ENCODE measurements around the gene GCC2. TPM values are rescaled to one million over a fixed set of nuclear protein-coding genes. Genes with fewer than 3 reads are reported as not detected.
A peak's percentile ranks its signal among the peaks of the same experiment; 100 is the strongest.

Gene GCC2
- total RNA-seq, 1 donor from 2014 or later: 53.9 TPM

GRCh38 chr2:108412995-108413710 is 35.9 kb upstream of the GCC2 start:
- TF ChIP-seq EZH2 (IDR thresholded peaks at IDR 0.05; ENCODE audit: insufficient read depth, low read length): no peak
- TF ChIP-seq, protein P1, sequence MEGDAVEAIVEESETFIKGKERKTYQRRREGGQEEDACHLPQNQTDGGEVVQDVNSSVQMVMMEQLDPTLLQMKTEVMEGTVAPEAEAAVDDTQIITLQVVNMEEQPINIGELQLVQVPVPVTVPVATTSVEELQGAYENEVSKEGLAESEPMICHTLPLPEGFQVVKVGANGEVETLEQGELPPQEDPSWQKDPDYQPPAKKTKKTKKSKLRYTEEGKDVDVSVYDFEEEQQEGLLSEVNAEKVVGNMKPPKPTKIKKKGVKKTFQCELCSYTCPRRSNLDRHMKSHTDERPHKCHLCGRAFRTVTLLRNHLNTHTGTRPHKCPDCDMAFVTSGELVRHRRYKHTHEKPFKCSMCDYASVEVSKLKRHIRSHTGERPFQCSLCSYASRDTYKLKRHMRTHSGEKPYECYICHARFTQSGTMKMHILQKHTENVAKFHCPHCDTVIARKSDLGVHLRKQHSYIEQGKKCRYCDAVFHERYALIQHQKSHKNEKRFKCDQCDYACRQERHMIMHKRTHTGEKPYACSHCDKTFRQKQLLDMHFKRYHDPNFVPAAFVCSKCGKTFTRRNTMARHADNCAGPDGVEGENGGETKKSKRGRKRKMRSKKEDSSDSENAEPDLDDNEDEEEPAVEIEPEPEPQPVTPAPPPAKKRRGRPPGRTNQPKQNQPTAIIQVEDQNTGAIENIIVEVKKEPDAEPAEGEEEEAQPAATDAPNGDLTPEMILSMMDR (IDR thresholded peaks at IDR 0.05; ENCODE audit: insufficient read depth, low read depth, low read length): no peak
- FAIRE-seq (peak; percentile 73), DNase-seq (ENCODE audit: low read depth) (peak; percentile 87)
- Histone ChIP-seq H3K9me3 (ENCODE audit: insufficient read depth, low read depth, low read length) (no peaks in the 10 kb centered on the region), H3K27ac (ENCODE audit: low read depth, low read length) (no peak overlapping the region), H3K27me3 (ENCODE audit: insufficient read depth, low read length) (no peaks in the 10 kb centered on the region), H3K4me2 (ENCODE audit: low read length) (peak overlapping the region; percentile 28), H3K9ac (ENCODE audit: low read length) (no peak overlapping the region), H2AFZ (ENCODE audit: low read depth, low read length) (no peak overlapping the region), H3K4me3 (ENCODE audit: insufficient read depth, low read depth, low read length) (no peak overlapping the region), H3K79me2 (ENCODE audit: insufficient read depth, low read length) (no peaks in the 10 kb centered on the region), H3K4me1 (ENCODE audit: insufficient read depth, low read length) (peaks cover 12% of the 10 kb centered on the region), H3K36me3 (ENCODE audit: insufficient read depth, low read length) (no peaks in the 10 kb centered on the region), H4K20me1 (ENCODE audit: insufficient read depth, low read length) (no peaks in the 10 kb centered on the region)
- Mint-ChIP-seq H3K36me3 (ENCODE audit: low read depth, unreplicated experiment) (no peaks in the 10 kb centered on the region), H3K4me3 (ENCODE audit: unreplicated experiment) (peak overlapping the region; percentile 3), H3K27ac (ENCODE audit: unreplicated experiment) (peak overlapping the region; percentile 12), H3K27me3 (ENCODE audit: low read depth, unreplicated experiment) (no peaks in the 10 kb centered on the region), H3K4me1 (ENCODE audit: low read depth, unreplicated experiment) (peaks cover 15% of the 10 kb centered on the region), H3K9me3 (ENCODE audit: unreplicated experiment) (no peaks in the 10 kb centered on the region)

- Mint-ChIP-seq H3K4me3 (ENCODE audit: unreplicated experiment) (no peak overlapping the region), H3K4me1 (ENCODE audit: low read depth, unreplicated experiment) (peaks cover 16% of the 10 kb centered on the region), H3K27me3 (ENCODE audit: low read depth, unreplicated experiment) (no peaks in the 10 kb centered on the region), H3K27ac (ENCODE audit: unreplicated experiment) (no peak overlapping the region), H3K36me3 (ENCODE audit: low read depth, unreplicated experiment) (no peaks in the 10 kb centered on the region), H3K9me3 (ENCODE audit: unreplicated experiment) (no peaks in the 10 kb centered on the region)
- FAIRE-seq (no peak), DNase-seq (ENCODE audit: low read depth) (no peak)
- H3K9me3 ChIP-seq (ENCODE audit: insufficient read depth, low read depth, low read length): no peaks in the 10 kb centered on the region
- H3K4me1 ChIP-seq (ENCODE audit: insufficient read depth, low read length): peaks cover 12% of the 10 kb centered on the region
- H3K4me3 ChIP-seq (ENCODE audit: insufficient read depth, low read depth, low read length): no peak overlapping the region
- TF ChIP-seq, protein P1 (IDR thresholded peaks at IDR 0.05; ENCODE audit: insufficient read depth, low read depth, low read length): no peak
- no peak for TF ChIP-seq EZH2 (IDR thresholded peaks at IDR 0.05; ENCODE audit: insufficient read depth, low read length)
- H3K36me3 ChIP-seq (ENCODE audit: insufficient read depth, low read length): no peaks in the 10 kb centered on the region
- no peak overlapping the region for H3K9ac ChIP-seq (ENCODE audit: low read length)
- H3K79me2 ChIP-seq (ENCODE audit: insufficient read depth, low read length): no peaks in the 10 kb centered on the region
- H2AFZ ChIP-seq (ENCODE audit: low read depth, low read length): no peak overlapping the region
- no peaks in the 10 kb centered on the region for H4K20me1 ChIP-seq (ENCODE audit: insufficient read depth, low read length)
- H3K27me3 ChIP-seq (ENCODE audit: insufficient read depth, low read length): no peaks in the 10 kb centered on the region
- peak overlapping the region; percentile 28 for H3K4me2 ChIP-seq (ENCODE audit: low read length)
- no peak overlapping the region for H3K27ac ChIP-seq (ENCODE audit: low read depth, low read length)
Observed at GRCh38 chr2:108413711-108414095, 35.3 kb upstream of the GCC2 start.

DNA sequence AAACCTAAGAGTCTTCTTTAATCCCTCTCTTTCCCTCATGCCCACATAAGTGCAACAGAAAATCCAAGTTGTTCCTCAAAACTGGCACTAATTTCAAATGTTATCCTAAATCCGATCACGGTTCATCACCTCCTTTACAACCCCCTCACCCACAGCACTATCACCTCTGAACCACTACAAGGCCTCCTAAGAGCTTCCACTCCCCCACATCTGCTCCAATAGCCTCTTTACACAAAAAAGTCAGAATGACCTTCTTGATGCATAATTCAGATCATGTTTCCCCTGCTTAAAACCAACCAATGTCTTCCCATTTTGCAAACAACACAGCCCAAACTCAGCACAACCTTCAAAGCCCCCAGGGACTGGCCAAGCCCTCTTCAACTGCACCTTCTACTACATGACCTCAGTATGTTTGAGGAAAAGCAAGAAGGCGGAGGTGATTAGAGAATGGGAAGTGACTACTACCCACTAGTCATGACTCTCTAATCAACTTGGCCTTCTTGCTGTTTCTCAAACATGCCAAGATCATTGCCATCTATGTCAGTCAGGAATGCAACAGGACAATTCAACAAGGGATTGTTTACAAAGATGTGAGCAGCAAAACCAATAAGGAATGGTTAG is 34.6 kb upstream of the GCC2 start:
- TF ChIP-seq EZH2 (IDR thresholded peaks at IDR 0.05; ENCODE audit: insufficient read depth, low read length): no peak
- TF ChIP-seq, protein P1 (IDR thresholded peaks at IDR 0.05; ENCODE audit: insufficient read depth, low read depth, low read length): no peak
- FAIRE-seq: no peak

More for the DNA sequence above, 34.6 kb upstream of the GCC2 start:
- Histone ChIP-seq H3K79me2 (ENCODE audit: insufficient read depth, low read length) (no peaks in the 10 kb centered on the region), H3K9ac (ENCODE audit: low read length) (no peak overlapping the region), H4K20me1 (ENCODE audit: insufficient read depth, low read length) (no peaks in the 10 kb centered on the region), H3K27ac (ENCODE audit: low read depth, low read length) (no peak overlapping the region), H3K9me3 (ENCODE audit: insufficient read depth, low read depth, low read length) (no peaks in the 10 kb centered on the region), H3K4me3 (ENCODE audit: insufficient read depth, low read depth, low read length) (no peak overlapping the region), H2AFZ (ENCODE audit: low read depth, low read length) (no peak overlapping the region), H3K27me3 (ENCODE audit: insufficient read depth, low read length) (no peaks in the 10 kb centered on the region), H3K4me1 (ENCODE audit: insufficient read depth, low read length) (peaks cover 12% of the 10 kb centered on the region), H3K4me2 (ENCODE audit: low read length) (no peak overlapping the region), H3K36me3 (ENCODE audit: insufficient read depth, low read length) (no peaks in the 10 kb centered on the region)
- Mint-ChIP-seq H3K27me3 (ENCODE audit: low read depth, unreplicated experiment) (no peaks in the 10 kb centered on the region), H3K4me3 (ENCODE audit: unreplicated experiment) (no peak overlapping the region), H3K4me1 (ENCODE audit: low read depth, unreplicated experiment) (peaks cover 16% of the 10 kb centered on the region), H3K9me3 (ENCODE audit: unreplicated experiment) (no peaks in the 10 kb centered on the region), H3K36me3 (ENCODE audit: low read depth, unreplicated experiment) (no peaks in the 10 kb centered on the region), H3K27ac (ENCODE audit: unreplicated experiment) (no peak overlapping the region)
- DNase-seq (ENCODE audit: low read depth): no peak
